ENCODE results near the gene OSBPL5.

Gene OSBPL5

DNA sequence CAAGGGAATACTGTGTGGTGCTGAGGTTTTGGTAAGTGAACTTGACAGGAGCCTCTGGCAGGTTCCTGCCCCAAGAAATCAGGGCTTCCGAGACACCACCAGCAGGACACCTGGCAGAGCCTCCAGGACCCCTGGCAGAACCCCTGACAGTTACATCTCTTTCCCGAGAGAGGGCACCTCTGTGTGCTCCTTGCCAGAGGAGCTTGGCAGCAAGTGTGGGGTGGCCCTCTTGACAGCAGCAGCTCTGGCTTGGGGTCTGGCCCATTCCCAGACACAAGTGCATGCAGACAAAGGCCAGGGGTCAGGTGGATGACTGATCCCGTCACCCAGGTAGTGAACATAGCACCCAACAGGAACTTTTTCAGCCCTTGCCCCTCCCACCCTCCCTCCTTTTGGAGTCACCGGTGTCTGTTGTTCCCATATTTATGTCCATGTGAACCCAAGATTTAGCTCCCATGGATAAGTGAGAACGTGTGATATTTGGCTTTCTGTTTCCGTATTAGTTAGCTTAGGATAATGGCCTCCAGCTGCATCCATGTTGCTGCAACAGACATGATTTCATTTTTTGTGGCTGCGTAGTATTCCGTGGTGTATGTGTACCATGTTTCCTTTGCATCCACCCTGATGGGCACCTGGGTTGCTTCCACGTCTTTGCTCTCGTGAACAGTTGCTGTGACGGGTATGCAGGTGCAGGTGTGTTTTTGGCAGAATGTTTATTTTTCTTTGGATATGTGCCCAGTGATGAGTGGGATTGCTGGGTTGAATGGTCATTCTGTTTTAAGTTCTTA, 21.2 kb upstream of the OSBPL5 start:
- H3K4me3 ChIP-seq (ENCODE audit: low read depth, low read length), result no peak overlapping the region
- DNase-seq (ENCODE audit: low read depth), result no peak
- TF ChIP-seq, protein P1, sequence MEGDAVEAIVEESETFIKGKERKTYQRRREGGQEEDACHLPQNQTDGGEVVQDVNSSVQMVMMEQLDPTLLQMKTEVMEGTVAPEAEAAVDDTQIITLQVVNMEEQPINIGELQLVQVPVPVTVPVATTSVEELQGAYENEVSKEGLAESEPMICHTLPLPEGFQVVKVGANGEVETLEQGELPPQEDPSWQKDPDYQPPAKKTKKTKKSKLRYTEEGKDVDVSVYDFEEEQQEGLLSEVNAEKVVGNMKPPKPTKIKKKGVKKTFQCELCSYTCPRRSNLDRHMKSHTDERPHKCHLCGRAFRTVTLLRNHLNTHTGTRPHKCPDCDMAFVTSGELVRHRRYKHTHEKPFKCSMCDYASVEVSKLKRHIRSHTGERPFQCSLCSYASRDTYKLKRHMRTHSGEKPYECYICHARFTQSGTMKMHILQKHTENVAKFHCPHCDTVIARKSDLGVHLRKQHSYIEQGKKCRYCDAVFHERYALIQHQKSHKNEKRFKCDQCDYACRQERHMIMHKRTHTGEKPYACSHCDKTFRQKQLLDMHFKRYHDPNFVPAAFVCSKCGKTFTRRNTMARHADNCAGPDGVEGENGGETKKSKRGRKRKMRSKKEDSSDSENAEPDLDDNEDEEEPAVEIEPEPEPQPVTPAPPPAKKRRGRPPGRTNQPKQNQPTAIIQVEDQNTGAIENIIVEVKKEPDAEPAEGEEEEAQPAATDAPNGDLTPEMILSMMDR (IDR thresholded peaks at IDR 0.05; ENCODE audit: insufficient read depth, low read depth, low read length, missing control alignments), result no peak

DNA sequence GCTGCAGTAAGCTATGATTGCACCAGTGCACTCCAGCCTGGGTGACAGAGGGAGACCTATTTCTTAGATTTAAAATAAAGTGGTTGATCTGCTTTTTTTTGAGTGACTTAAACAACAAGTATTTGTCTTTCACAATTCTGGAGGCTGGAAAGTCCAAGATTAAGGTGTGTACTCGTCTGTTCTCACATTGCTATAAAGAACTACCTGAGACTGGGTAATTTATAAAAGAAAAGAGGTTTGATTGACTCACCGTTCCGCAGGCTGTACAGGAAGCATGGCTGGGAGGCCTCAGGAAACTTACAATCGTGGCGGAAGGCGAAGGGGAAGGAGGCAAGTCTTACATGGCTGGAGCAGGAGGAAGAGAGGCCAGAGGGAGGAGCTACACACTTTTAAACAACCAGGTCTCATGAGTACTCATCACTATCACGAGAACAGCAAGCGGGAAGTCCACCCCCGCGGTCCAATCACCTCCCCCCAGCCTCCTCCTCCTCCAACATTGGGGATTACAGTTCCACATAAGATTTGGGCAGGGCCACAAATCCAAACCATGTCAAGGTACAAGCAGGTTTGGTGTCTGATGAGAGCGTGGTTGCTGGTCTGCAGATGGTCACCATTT, 19.7 kb upstream of the OSBPL5 start:
- no peak for DNase-seq (ENCODE audit: low read depth)
- TF ChIP-seq, protein P1 (IDR thresholded peaks at IDR 0.05; ENCODE audit: insufficient read depth, low read depth, low read length, missing control alignments), result no peak
- no peak overlapping the region for H3K4me3 ChIP-seq (ENCODE audit: low read depth, low read length)

DNA sequence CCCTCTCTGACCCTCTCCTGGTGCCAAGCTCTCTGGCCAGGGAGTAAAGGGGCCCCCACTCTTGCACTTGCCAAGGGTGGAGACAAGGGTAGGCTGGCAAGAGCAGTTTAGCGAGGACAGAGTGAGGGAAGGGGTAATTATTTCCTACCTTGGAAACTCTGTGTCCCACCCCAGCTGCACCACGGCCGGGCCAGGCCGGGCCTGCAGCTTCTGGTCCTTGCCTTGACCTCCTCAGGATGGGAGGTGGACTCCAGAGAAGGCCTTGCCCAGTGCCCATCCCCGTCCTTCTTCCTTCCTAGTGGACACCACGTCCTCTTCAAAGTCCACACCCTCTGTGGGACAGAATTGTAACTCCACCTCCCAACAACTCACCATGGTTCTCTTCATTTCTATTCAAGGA, 18.4 kb upstream of the OSBPL5 start:
- TF ChIP-seq, protein P1 (IDR thresholded peaks at IDR 0.05; ENCODE audit: insufficient read depth, low read depth, low read length, missing control alignments), result no peak
- H3K4me3 ChIP-seq (ENCODE audit: low read depth, low read length), result no peak overlapping the region
- DNase-seq (ENCODE audit: low read depth), result no peak

DNA sequence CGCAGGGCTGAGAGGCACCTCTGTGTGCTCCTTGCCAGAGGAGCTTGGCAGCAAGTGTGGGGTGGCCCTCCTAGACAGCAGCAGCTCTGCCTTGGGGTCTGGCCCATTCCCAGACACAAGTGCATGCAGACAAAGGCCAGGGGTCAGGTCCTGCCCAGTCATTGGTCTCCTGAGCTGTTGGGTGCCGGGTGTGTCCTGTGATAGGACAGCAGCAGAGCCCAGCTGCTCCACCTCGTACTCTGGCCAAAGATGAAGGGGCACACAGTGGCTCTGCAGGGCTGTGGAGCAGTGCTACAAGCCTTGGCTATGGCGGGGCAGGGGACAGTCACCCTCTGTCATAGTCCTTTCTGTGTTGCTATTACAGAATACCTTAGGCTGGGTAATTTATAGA, 17.3 kb upstream of the OSBPL5 start:
- no peak overlapping the region for H3K4me3 ChIP-seq (ENCODE audit: low read depth, low read length)
- no peak for DNase-seq (ENCODE audit: low read depth)

DNA sequence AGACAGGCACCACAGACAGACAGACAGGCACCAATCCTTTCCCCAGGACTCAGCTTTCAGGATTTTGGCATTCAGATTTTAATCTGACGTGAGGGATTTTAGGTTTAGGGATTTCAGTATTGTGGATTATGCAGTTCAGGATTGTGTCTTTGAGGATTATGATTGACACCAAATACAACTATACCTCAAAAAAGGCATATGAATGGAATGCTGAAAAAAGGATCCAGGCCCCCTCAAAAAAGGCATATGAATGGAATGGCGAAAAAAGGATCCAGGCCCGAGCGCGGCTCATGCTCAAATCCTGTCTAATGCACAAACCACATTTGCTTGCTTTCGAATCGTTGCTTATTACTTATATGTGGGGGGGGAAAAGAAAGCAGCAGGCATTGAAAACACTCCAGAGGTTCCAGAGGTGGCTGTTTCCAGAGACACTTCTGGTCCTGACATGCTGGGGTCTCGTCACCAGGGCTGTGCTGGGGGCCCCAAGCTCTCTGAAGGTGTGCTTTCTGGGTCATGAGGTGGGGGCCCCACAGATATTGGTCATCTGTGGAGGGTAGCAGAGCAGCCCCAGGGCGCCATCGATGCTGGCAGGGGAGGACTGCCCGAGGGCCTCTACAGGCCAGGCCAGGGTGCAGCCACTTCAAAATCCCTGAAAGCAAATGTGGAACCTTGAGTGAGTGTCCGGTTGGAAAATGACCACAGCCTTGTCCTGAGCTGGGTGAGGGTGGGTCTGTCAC, 16.8 kb upstream of the OSBPL5 start:
- H3K4me3 ChIP-seq (ENCODE audit: low read depth, low read length), result no peak overlapping the region
- no peak for DNase-seq (ENCODE audit: low read depth)
- TF ChIP-seq, protein P1 (IDR thresholded peaks at IDR 0.05; ENCODE audit: insufficient read depth, low read depth, low read length, missing control alignments), result no peak

More for the DNA sequence above, 17.3 kb upstream of the OSBPL5 start:
- TF ChIP-seq, protein P1 (IDR thresholded peaks at IDR 0.05; ENCODE audit: insufficient read depth, low read depth, low read length, missing control alignments), result no peak

DNA sequence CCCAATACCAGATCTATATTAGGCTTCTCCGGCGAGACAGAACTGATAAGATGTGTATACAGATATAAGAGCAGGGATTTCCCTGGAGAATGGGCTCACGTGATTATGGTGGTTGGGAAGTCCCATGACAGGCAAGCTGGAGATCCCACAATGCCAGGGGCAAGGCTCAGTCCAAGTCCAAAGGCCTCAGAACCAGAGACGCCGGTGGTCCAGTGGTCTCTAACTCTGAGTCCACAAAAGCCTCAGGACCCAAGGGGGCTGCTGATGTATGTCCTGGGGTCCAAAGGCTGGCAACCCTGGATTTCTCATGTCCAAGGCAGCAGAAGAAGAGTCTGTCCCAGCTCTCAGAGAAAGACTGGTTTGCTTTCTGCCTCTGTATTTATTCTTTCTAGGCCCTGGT, 15.8 kb upstream of the OSBPL5 start:
- H3K4me3 ChIP-seq (ENCODE audit: low read depth, low read length), result no peak overlapping the region
- TF ChIP-seq, protein P1 (IDR thresholded peaks at IDR 0.05; ENCODE audit: insufficient read depth, low read depth, low read length, missing control alignments), result no peak
- no peak for DNase-seq (ENCODE audit: low read depth)
